8988T (cell line): ENCODE measurements around the gene DOCK4.

Experiments
- DNase-seq: peaks from one replicate; pipeline ENCODE4 v3.0.0; 2011

The DOCK4 gene

GRCh38 chr7:112186300-112186699 lies 19.9 kb downstream of the DOCK4 start:
- no peak for DNase-seq

- no peak for DNase-seq
Measured at GRCh38 chr7:112185005-112185834, 21.0 kb downstream of the DOCK4 start.

DNA sequence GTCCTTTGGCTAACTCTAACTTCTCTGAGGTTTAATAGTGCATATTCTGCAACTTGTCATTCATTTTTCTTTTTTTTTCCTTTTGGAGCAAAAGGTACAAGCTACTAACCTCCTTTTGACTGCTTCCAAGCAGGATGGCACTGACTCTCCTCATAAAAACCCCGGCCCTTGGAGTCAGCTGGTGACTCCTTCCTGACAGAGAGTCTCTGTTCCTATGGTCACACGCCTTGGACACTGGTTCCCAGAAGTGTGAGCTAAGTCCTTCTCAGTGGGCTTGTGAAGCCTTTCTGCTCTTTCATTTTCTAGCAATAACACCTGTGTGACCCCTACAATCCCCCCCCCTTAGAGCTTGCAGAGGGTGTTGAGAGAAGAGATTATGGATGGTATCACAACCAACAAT lies 21.7 kb downstream of the DOCK4 start:
- DNase-seq: no peak

- DNase-seq: no peak
Measured at GRCh38 chr7:112183266-112183665, 22.9 kb downstream of the DOCK4 start.

DNA sequence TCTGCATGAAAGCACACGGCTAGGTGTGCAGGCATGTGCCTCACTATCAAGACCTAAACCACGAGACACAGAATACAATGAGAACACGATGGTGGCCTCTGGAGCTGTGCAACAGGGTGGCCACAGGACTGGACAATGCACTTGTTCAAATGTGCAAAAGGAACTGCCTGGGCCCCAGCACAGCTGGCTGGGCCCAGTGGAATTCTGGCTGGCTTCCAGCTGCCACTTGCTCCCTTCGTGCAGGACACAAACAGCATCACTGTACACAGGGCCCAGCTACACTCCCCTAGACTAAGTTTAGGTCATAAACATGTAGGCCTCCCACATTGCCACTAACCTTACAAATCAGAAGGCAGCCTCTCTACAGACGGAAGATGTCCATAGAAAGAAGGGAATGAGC lies 23.4 kb downstream of the DOCK4 start:
- DNase-seq: no peak

DNA sequence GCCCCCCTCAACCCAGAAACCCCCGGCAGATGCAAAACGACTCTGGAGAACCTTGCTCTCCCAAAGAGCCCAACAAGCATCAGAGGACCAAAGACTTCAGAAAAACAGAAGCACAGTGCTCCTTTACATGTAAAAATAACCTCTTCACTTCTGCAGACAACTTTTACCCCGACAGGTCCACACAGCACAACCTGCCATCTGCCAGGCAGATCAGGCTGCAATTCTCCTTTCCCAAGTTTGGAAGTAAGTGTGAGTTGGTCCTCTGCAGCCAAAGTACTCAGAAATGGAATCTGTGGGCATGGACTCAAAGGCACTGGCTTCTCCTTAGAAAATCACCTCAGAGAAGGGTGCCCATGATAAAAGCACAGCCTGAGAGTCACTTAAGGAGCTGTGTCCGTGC lies 26.0 kb downstream of the DOCK4 start:
- no peak for DNase-seq

DNA sequence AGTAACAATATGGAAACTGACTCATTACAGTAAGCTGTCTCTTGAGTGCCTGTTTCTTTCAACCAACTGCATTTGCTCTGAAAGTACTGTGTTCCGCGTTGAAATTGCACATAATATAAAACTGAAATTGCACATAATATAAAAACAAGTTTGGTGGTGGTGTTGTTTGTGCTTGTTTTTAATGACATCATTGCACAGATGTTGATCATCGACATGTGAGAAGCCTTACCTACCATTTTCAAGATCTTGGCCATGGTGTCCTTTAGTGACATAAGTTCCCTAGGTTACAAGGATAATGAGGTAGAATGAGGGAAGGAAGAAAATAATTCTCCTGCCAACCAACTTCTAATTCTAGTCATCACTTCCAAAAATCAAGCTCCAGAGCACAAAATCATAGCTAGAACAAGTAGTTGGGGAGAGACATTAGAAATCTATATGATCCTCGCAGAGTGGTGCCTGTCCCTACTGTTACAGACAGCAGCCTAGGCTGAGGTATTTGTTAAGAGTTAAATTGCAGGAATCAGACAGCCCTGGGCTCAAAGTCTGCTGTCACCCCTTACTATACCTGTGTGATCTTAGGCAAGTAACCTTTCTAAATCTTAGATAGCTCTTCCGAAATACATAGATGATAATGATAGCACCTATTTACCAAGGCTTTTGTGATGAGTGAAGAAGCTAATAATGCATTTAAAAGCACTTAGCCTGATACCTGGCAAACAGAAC lies 29.3 kb downstream of the DOCK4 start:
- DNase-seq: no peak

DNA sequence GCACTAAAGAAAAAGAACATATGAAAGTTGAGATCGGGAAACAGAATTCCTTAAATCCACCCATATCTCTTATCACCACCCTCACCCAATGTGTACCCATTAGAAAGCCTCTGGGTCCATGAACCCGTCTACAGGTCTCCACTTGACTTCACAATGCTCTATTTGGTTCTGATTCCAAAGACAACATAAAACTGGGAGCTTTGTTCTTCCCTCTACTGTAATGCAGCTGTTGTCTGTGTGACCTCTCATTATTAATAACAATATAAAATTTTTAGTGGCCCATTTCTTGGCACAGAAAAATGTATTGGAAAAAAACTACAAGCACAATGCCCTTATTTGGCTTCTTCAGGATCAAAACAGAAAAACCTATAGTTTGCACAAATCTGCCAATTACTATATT lies 30.0 kb downstream of the DOCK4 start:
- DNase-seq: no peak

DNA sequence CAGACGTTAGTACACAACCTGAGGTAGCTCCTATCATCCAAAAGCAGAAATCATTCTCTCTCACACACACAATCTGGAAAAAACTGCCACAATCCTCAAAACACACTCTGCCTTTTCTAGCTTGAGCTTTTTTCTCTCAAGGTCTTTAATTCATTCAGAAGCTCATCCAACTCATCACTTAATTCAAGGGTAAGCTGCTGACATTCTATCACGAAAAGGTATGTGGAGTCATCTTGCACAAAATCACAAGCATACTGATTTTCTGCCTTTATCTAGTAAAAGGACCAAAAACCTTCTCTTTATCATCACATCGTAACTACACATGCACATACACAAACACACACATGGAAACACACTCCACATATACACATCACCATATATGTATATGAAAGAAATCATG lies 32.0 kb downstream of the DOCK4 start:
- DNase-seq: no peak

DNA sequence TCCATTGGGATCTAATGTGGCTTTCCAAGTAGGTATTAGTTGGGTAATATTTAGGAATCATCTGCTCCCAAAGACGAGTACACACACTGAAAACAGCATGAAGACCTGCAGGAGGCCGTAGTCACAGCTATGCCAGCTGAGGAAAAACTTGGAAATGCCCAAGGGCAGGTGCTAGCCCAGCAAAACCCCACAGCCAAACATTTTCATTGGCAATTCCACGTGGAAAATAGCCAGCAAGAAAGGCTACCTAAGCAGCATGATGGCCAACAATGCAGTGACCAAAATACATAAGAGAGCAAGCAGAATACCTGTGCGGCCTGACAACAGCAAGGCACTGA lies 32.7 kb downstream of the DOCK4 start:
- no peak for DNase-seq

- DNase-seq: no peak
Measured at GRCh38 chr7:112172870-112173567, 33.2 kb downstream of the DOCK4 start.

DNA sequence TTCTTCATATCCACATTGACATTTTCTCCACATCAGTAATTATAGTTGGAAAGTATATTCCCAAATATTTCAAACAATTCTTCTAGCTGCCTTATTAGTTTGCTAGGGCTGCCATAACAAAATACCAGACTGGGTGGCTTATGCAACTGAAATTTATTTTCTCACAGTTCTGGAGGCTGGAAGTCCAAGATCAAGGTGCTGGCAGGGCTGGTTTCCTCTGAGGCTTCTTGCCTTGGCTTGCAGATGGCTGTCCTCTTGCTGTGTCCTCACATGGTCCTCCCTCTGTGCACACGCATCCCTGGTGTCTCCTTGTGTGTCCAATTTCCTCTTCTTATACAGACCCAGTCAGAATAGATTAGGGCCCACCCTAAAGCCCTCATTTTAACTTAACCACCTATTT lies 34.5 kb downstream of the DOCK4 start:
- no peak for DNase-seq

- DNase-seq: no peak
Measured at GRCh38 chr7:112168915-112169314, 37.3 kb downstream of the DOCK4 start.

GRCh38 chr7:112167147-112167546 lies 39.1 kb downstream of the DOCK4 start:
- DNase-seq: no peak

GRCh38 chr7:112162784-112163506 lies 43.3 kb downstream of the DOCK4 start:
- DNase-seq: no peak

- no peak for DNase-seq
Measured at GRCh38 chr7:112162142-112162766, 43.9 kb downstream of the DOCK4 start.

- no peak for DNase-seq
Measured at GRCh38 chr7:112161253-112162141, 44.7 kb downstream of the DOCK4 start.

GRCh38 chr7:112160771-112161150 lies 45.4 kb downstream of the DOCK4 start:
- no peak for DNase-seq

DNA sequence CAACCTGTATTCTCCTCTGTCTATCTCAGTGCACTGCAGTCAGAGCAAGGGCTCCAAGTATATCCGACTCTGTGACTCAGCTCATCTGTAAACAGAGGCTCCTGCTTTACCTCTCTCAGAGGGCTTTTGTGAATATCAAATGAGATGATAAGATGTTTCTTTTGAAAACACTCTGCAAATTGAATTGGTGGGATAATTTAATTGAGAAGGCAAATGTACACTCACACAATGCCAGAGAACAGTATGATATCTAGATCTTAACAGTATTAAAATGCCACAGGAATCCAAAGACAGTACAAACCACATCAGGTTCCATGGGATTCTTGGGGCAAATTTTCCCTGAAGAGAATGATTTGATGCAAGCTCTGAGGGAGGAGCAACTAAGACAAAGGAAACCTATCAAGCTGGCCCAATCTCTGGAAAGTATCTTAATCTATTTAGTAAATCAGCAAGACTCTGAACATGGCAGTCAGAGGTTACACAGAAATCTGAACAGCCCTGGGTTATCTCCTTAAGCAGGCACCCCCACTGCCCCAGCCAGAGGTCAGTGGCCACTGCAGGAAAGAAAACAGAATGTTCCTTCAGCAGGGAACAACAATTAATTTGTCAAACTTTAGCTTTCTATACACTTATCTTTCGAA lies 45.9 kb downstream of the DOCK4 start:
- DNase-seq: no peak

DNA sequence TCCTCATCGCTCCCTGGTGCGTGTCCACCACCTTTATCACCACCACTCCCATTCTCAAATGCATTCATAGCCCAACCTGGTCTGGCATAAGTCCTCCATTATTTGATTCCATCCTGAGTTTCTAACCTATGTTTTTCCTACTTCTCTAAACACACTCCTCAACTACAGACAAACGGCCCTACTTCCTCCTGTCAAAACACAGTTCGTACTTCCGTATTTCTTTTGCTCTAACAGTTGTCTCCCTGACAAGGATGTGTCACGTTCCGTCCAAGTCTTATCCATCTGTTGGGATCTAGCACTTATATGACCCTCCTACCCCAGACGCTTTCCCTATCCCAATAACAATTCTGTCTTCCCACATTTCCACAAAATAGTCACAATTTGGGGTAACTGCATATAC lies 46.8 kb downstream of the DOCK4 start:
- DNase-seq: no peak

GRCh38 chr7:112157072-112157471 lies 49.1 kb downstream of the DOCK4 start:
- DNase-seq: no peak
